Osteocyte (in vitro differentiated cells): ENCODE data around the gene PRDM16. TPM values are rescaled to one million over a fixed set of nuclear protein-coding genes. Genes with fewer than 3 reads are reported as not detected.

Experiments
- DNase-seq: peaks from one replicate; pipeline ENCODE4 v3.0.0; 2021; ENCODE audit warnings: mixed read lengths; ENCODE audit not compliant: unreplicated experiment; ENCODE audit errors: extremely low spot score
- H3K27ac Mint-ChIP-seq: one replicate; pipeline ENCODE4 v1.8.0; 2021; ENCODE audit warnings: mild to moderate bottlenecking, mixed read lengths; ENCODE audit not compliant: unreplicated experiment
- H3K27me3 Mint-ChIP-seq: one replicate; pipeline ENCODE4 v1.8.0; 2021; ENCODE audit warnings: mixed read lengths; ENCODE audit not compliant: unreplicated experiment
- H3K36me3 Mint-ChIP-seq: one replicate; pipeline ENCODE4 v1.8.0; 2021; ENCODE audit warnings: mixed read lengths; ENCODE audit not compliant: unreplicated experiment
- H3K4me1 Mint-ChIP-seq: one replicate; pipeline ENCODE4 v1.8.0; 2021; ENCODE audit warnings: mixed read lengths; ENCODE audit not compliant: unreplicated experiment
- H3K4me3 Mint-ChIP-seq: one replicate; pipeline ENCODE4 v1.8.0; 2021; ENCODE audit warnings: mild to moderate bottlenecking, moderate library complexity, mixed read lengths; ENCODE audit not compliant: unreplicated experiment
- H3K9me3 Mint-ChIP-seq: one replicate; pipeline ENCODE4 v1.8.0; 2021; ENCODE audit warnings: mixed read lengths; ENCODE audit not compliant: unreplicated experiment
- CTCF ChIP-seq: fragments of 200-600 bp; sonication (generic); IDR thresholded peaks from 2 replicates; pipeline ENCODE4 v1.5.0; 2021; ENCODE audit warnings: antibody characterized with exemption, mild to moderate bottlenecking, moderate library complexity
- total RNA-seq: library from RNA; stranded (reverse); gene quantifications from 2 replicates; pipeline ENCODE4 v1.2.1, GENCODE V29; 2021

Gene PRDM16
- total RNA-seq, 1 donor from 2014 or later, result 7.1 TPM

- Mint-ChIP-seq H3K36me3 (no peaks in the 10 kb centered on the region), H3K27me3 (peaks cover 4% of the 10 kb centered on the region), H3K4me3 (no peak overlapping the region), H3K4me1 (no peaks in the 10 kb centered on the region), H3K9me3 (no peaks in the 10 kb centered on the region), H3K27ac (no peak overlapping the region)
- no peak for DNase-seq
- no peak for TF ChIP-seq CTCF
These were observed 193.8 kb downstream of the PRDM16 start for GRCh38 chr1:3262681-3263286.

- Mint-ChIP-seq H3K27me3 (peaks cover 4% of the 10 kb centered on the region), H3K9me3 (no peaks in the 10 kb centered on the region), H3K36me3 (no peaks in the 10 kb centered on the region), H3K4me1 (no peaks in the 10 kb centered on the region), H3K4me3 (no peak overlapping the region), H3K27ac (no peak overlapping the region)
- TF ChIP-seq CTCF, result no peak
- DNase-seq, result no peak
These were observed 194.8 kb downstream of the PRDM16 start for GRCh38 chr1:3263790-3264189.

- Mint-ChIP-seq H3K27ac (no peak overlapping the region), H3K4me3 (no peak overlapping the region), H3K9me3 (no peaks in the 10 kb centered on the region), H3K27me3 (peaks cover 6% of the 10 kb centered on the region), H3K4me1 (no peaks in the 10 kb centered on the region), H3K36me3 (no peaks in the 10 kb centered on the region)
- TF ChIP-seq CTCF, result no peak
- DNase-seq, result no peak
These were observed 195.5 kb downstream of the PRDM16 start for GRCh38 chr1:3264456-3264855.

GRCh38 chr1:3265835-3266805, 197.1 kb downstream of the PRDM16 start:
- no peaks in the 10 kb centered on the region for H3K9me3 Mint-ChIP-seq
- H3K27me3 Mint-ChIP-seq, result peaks cover 11% of the 10 kb centered on the region
- H3K4me3 Mint-ChIP-seq, result no peak overlapping the region
- no peak for DNase-seq
- H3K4me1 Mint-ChIP-seq, result no peaks in the 10 kb centered on the region
- TF ChIP-seq CTCF, result no peak
- H3K36me3 Mint-ChIP-seq, result no peaks in the 10 kb centered on the region
- H3K27ac Mint-ChIP-seq, result no peak overlapping the region
